CD8-positive, alpha-beta memory T cell (primary cell): ENCODE measurements around the gene LAIR2. TPM values are rescaled to one million over a fixed set of nuclear protein-coding genes. Genes with fewer than 3 reads are reported as not detected.
"Not testable (repeated sequence)": the region's sequence is repeated elsewhere in the genome, so short reads cannot be mapped to it uniquely, and the experiment has no call there.

Source experiments
- CTCF ChIA-PET: fragments of 350-600 bp; sonication (Branson Sonifier 250); formaldehyde crosslinking; loops from one replicate; lab custom pipeline; 2021; ENCODE audit warnings: antibody characterized with exemption; lab: Charles Lee
- POLR2A ChIA-PET: fragments of 350-600 bp; sonication (Branson Sonifier 250); formaldehyde crosslinking; loops from one replicate; lab custom pipeline; 2021; ENCODE audit warnings: antibody characterized with exemption; lab: Charles Lee
- DNase-seq, 5 donors: peaks; one replicate each; pipeline versions ENCODE4 v3.0.0 to v3.0.0-alpha.2; 2020 to 2022; ENCODE audit warnings: mixed read lengths in 1 of 5
- H3K27ac ChIP-seq: one replicate; pipeline ENCODE4 v1.7.0; 2013; ENCODE audit warnings: low read depth, mild to moderate bottlenecking, low read length, moderate library complexity
- H3K27me3 ChIP-seq: 2 replicates; pipeline ENCODE4 v1.7.0; 2013; ENCODE audit warnings: low read length, mild to moderate bottlenecking; ENCODE audit not compliant: insufficient read depth, poor library complexity, severe bottlenecking
- H3K36me3 ChIP-seq: 2 replicates; pipeline ENCODE4 v1.7.0; 2013; ENCODE audit warnings: mild to moderate bottlenecking, low read length, moderate library complexity; ENCODE audit not compliant: insufficient read depth
- H3K4me1 ChIP-seq: 2 replicates; pipeline ENCODE4 v1.7.0; 2013; ENCODE audit warnings: mild to moderate bottlenecking, low read length, moderate library complexity; ENCODE audit not compliant: insufficient read depth
- H3K4me3 ChIP-seq: 2 replicates; pipeline ENCODE4 v1.7.0; 2013; ENCODE audit warnings: mild to moderate bottlenecking, low read length
- H3K9me3 ChIP-seq: 2 replicates; pipeline ENCODE4 v1.7.0; 2013; ENCODE audit warnings: mild to moderate bottlenecking, low read length
- H3K27ac Mint-ChIP-seq, 8 donors: one replicate each; pipeline ENCODE4 v1.8.0; 2020 to 2021; ENCODE audit warnings: mixed read lengths in 8 of 8, mild to moderate bottlenecking in 6 of 8, inconsistent platforms in 3 of 8, moderate library complexity in 3 of 8
- H3K27me3 Mint-ChIP-seq, 2 donors: one replicate each; pipeline ENCODE4 v1.8.0; 2020 to 2021; ENCODE audit warnings: mixed read lengths in 2 of 2, mild to moderate bottlenecking in 1 of 2, moderate library complexity in 1 of 2
- H3K36me3 Mint-ChIP-seq, 3 donors: one replicate each; pipeline ENCODE4 v1.8.0; 2020 to 2021; ENCODE audit warnings: mixed read lengths in 3 of 3, inconsistent platforms in 1 of 3, mild to moderate bottlenecking in 1 of 3
- H3K4me1 Mint-ChIP-seq, 3 donors: one replicate each; pipeline ENCODE4 v1.8.0; 2020 to 2021; ENCODE audit warnings: mixed read lengths in 3 of 3, inconsistent platforms in 1 of 3, mild to moderate bottlenecking in 1 of 3
- H3K4me3 Mint-ChIP-seq, 7 donors: one replicate each; pipeline ENCODE4 v1.8.0; 2020 to 2021; ENCODE audit warnings: mixed read lengths in 7 of 7, mild to moderate bottlenecking in 6 of 7, moderate library complexity in 4 of 7, inconsistent platforms in 2 of 7
- H3K9me3 Mint-ChIP-seq, 5 donors: one replicate each; pipeline ENCODE4 v1.8.0; 2020 to 2022; ENCODE audit warnings: mixed read lengths in 5 of 5, mild to moderate bottlenecking in 3 of 5, moderate library complexity in 2 of 5, inconsistent platforms in 1 of 5
- polyA plus RNA-seq: library from polyadenylated mRNA; unstranded; fragments of 300-500 nt; fragmentation: Illumina TruSeq; gene quantifications from one replicate; pipeline ENCODE4 v1.2.3, GENCODE V29; 2021
- total RNA-seq, 2 experiments: library from RNA; stranded (reverse); gene quantifications; one replicate each; pipeline ENCODE4 v1.2.3, GENCODE V29; 2021

The LAIR2 gene
- total and polyA plus RNA-seq, 3 experiments from 2014 or later: 1.4 to 31.6 (median 1.4) TPM

DNA sequence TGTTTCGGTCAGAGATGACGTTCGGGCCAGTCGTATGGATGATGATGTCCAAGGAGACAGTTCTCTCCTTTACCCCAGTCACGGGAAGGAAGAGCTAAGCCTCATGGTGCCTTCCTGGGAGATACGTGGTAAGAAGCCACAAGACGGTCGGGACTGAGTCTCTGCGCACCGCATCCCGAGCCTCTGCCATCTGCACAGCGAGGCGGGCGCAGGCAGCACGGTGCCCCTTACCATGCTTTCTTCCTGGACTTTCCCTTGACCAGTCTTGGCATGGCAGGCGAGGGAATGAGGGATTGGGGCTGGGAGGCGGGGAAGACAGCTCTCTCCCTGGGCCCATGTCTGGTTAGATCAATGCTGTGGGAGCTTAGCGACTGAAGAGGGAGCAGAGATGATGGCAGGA, 10.1 kb upstream of the LAIR2 start:
- Mint-ChIP-seq H3K36me3 (no peaks in the 10 kb centered on the region), H3K4me1 (peaks cover 2 to 6% (median 4%) of the 10 kb centered on the region in 3 donors), H3K27ac (no peak overlapping the region), H3K9me3 (no peaks in the 10 kb centered on the region), H3K27me3 (peaks cover 0 to 38% of the 10 kb centered on the region in 2 donors), H3K4me3 (no peak overlapping the region)
- no peak overlapping the region for H3K4me3 ChIP-seq
- no peaks in the 10 kb centered on the region for H3K4me1 ChIP-seq
- no peak for DNase-seq
- CTCF ChIA-PET: no interaction called here
- H3K27ac ChIP-seq: no peak overlapping the region
- H3K27me3 ChIP-seq: no peaks in the 10 kb centered on the region
- H3K9me3 ChIP-seq: no peaks in the 10 kb centered on the region
- POLR2A ChIA-PET: no interaction called here
- no peaks in the 10 kb centered on the region for H3K36me3 ChIP-seq

DNA sequence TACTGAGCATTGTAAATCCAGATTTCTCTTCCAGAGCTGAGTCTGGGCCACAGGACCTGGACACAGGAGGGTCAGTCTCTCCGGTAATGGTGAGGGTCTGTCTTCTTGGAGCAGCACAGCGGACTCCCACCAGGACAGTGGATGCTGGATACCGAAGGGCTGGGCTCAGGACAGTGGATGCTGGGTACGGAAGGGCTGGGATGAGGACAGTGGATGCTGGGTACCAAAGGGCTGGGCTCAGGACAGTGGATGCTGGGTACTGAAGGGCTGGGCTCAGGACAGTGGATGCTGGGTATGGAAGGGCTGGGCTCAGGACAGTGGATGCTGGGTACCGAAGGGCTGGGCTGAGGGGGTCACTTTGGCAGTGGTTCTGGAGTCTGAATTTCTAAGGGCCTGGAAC, 9.6 kb upstream of the LAIR2 start:
- not testable (repeated sequence) for H3K9me3 ChIP-seq
- peaks cover 7 to 11% (median 8%) of the 10 kb centered on the region in 3 donors for H3K4me1 Mint-ChIP-seq

DNA sequence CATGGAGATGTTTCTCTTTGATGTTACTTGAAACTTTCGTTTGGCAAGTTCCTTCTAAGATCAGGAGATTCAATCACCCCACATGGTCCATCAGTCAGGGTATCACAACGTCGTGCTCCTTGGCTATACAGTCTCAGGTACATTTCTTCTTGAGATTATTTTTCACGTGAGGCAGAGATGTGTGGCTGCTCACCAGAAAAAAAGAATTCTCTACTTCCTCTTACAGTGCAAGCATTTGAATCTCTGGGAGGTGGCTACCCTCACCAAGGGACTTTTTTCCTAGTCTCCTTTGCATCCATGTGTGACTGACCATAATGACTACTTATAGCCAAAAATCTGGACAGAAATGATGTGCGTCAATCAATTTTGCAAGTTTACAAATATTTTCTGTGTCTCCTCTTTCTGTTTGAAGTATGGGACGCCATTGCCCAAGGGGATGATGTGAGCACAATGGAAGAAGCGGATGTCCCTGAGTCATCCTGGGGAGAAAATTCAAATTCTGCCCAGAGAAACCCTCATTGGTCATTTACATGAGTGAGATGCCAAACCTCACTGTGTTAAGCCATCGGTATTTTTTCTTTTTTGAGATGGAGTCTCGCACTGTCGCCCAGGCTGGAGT, 8.6 kb upstream of the LAIR2 start:
- peaks cover 5% of the 10 kb centered on the region for H3K4me1 ChIP-seq
- H3K9me3 ChIP-seq: no peaks in the 10 kb centered on the region
- ChIA-PET POLR2A (no interaction called here), CTCF (no interaction called here)
- Mint-ChIP-seq H3K36me3 (no peaks in the 10 kb centered on the region), H3K4me1 (peaks cover 15 to 17% (median 15%) of the 10 kb centered on the region in 3 donors), H3K27me3 (peaks cover 2 to 45% of the 10 kb centered on the region in 2 donors), H3K9me3 (no peaks in the 10 kb centered on the region), H3K27ac (no peak overlapping the region), H3K4me3 (no peak overlapping the region)
- no peaks in the 10 kb centered on the region for H3K27me3 ChIP-seq
- no peak overlapping the region for H3K27ac ChIP-seq
- H3K36me3 ChIP-seq: no peaks in the 10 kb centered on the region
- no peak overlapping the region for H3K4me3 ChIP-seq
- no peak for DNase-seq

More for the DNA sequence above, 9.6 kb upstream of the LAIR2 start:
- H3K27ac Mint-ChIP-seq, H3K4me3 ChIP-seq, H3K36me3 Mint-ChIP-seq, DNase-seq, H3K36me3 ChIP-seq, H3K4me3 Mint-ChIP-seq, H3K27ac ChIP-seq, CTCF ChIA-PET, H3K4me1 ChIP-seq, H3K9me3 Mint-ChIP-seq, POLR2A ChIA-PET, H3K27me3 ChIP-seq: not testable (repeated sequence)
- peaks cover under 1 to 42% of the 10 kb centered on the region in 2 donors for H3K27me3 Mint-ChIP-seq

DNA sequence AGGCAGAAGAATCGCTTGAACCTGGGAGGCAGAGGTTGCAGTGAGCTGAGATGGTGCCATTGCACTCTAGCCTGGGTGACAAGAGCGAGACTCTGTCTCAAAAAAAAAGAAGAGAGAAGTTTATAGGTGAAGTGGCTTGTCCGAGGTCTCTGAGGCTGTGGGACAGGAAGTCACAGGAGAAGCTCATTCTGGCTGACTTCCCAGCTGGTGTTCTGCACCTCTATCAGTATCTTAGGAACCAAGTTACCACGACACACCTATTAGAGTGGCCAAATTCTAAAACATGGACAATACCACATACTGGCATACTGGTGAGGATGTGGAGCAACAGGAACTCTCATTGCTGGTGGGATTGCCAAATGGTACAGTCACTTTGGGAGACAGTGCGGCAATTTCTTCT, 7.3 kb upstream of the LAIR2 start:
- H3K27ac Mint-ChIP-seq, H3K9me3 Mint-ChIP-seq, H3K36me3 Mint-ChIP-seq, H3K9me3 ChIP-seq, H3K27me3 ChIP-seq, DNase-seq, H3K27ac ChIP-seq, POLR2A ChIA-PET, H3K36me3 ChIP-seq, H3K4me1 ChIP-seq, H3K4me3 Mint-ChIP-seq, H3K4me3 ChIP-seq, CTCF ChIA-PET: not testable (repeated sequence)
- Mint-ChIP-seq H3K4me1 (peaks cover 18 to 21% (median 18%) of the 10 kb centered on the region in 3 donors), H3K27me3 (peaks cover 8 to 48% of the 10 kb centered on the region in 2 donors)

DNA sequence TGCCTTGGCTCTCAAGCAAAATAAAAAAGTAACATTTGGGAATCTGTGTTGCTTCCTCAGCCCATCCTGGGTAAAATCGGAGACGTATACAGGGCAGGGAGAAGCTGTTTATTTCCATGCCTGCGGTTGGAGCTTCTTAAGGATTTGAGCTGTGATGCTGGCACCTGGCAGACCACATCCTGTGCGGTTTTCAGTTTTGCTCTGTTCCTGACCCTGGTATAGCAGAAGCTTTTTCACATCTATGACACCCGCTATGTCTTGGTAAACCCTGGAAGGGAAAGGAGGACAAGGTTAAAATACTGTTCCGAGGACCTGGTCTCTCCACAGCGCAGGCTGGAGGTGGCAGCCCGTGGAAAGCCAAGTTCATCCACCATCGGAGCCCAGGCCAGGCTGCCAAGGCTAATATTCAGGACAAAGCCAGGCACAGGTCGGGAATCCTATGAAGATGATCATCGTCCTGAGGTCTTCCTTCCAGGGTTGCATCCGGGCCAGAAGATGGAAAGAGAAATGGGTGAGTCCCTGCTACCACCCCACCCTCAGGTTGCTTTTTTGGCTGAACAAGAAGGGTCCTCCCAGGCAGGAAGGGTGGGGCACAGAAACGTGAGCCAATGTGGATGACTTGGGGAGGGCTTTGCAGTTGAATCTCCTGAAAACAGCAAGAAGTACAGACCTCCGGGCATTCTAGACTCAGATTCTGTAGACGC, 4.7 kb upstream of the LAIR2 start:
- H3K27ac ChIP-seq, H3K36me3 Mint-ChIP-seq, H3K4me1 ChIP-seq, POLR2A ChIA-PET, H3K27me3 ChIP-seq, H3K9me3 Mint-ChIP-seq, H3K9me3 ChIP-seq, CTCF ChIA-PET, H3K36me3 ChIP-seq, H3K27ac Mint-ChIP-seq: not testable (repeated sequence)
- DNase-seq: peak in 1 of 5 donors; percentile 7
- Mint-ChIP-seq H3K4me3 (peak overlapping the region in 6 of 7 donors; percentile 4 to 80 (median 48)), H3K27me3 (peaks cover 12 to 60% of the 10 kb centered on the region in 2 donors), H3K4me1 (peaks cover 22 to 25% (median 24%) of the 10 kb centered on the region in 3 donors)
- H3K4me3 ChIP-seq: peak overlapping the region; percentile 22

DNA sequence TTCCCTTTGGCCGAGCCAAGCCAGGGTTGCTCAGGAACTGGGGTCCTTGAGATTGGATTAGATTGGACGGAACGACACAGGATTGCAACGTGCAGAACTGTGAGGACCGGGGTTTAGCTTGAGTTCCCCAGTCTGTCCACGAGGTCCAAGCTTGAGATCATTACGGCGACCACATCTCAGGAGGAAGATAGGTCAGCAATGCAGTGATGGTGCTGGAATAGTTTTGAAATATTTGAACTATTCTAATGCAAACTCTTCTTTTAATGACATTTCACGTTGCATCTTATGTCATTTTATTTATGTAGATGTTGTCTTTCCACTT, 4.2 kb upstream of the LAIR2 start:
- H3K27ac ChIP-seq, H3K9me3 Mint-ChIP-seq, H3K4me1 ChIP-seq, H3K27me3 ChIP-seq, H3K36me3 Mint-ChIP-seq, H3K27ac Mint-ChIP-seq, CTCF ChIA-PET, H3K9me3 ChIP-seq, POLR2A ChIA-PET, H3K36me3 ChIP-seq: not testable (repeated sequence)
- peaks cover 16 to 55% of the 10 kb centered on the region in 2 donors for H3K27me3 Mint-ChIP-seq
- peak in 1 of 5 donors; percentile 5 for DNase-seq
- H3K4me3 ChIP-seq: peak overlapping the region; percentile 22
- H3K4me3 Mint-ChIP-seq: peak overlapping the region in 5 of 7 donors; percentile 20 to 80 (median 49)
- peaks cover 22 to 25% (median 24%) of the 10 kb centered on the region in 3 donors for H3K4me1 Mint-ChIP-seq

DNA sequence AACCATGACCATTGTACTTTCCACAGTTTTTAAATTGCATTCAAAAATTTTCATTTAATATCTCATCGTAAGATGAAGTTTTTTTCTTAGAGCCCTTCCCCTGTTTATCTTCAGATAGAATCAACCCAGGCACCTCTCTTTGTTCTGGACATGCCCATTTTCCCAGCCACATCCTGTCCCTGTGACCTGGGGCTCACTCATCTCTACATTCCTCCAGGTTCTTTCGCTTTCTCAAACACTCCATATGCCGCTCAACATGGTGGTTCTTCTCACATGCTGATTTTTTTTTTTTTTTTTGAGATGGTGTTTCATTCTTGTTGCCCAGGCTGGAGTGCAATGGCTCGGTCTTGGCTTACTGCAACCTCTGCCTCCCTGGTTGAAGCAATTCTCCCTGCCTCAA, 2.9 kb downstream of the LAIR2 start:
- H3K36me3 ChIP-seq, POLR2A ChIA-PET, H3K27me3 ChIP-seq, H3K36me3 Mint-ChIP-seq, H3K4me3 ChIP-seq, H3K9me3 Mint-ChIP-seq, H3K27ac ChIP-seq, CTCF ChIA-PET, DNase-seq, H3K9me3 ChIP-seq: not testable (repeated sequence)
- Mint-ChIP-seq H3K4me1 (peaks cover 29 to 34% (median 29%) of the 10 kb centered on the region in 3 donors), H3K27ac (peak overlapping the region in 2 of 8 donors; percentile 64 to 81), H3K4me3 (peak overlapping the region in 2 of 7 donors; percentile 8 to 27), H3K27me3 (peaks cover 13 to 25% of the 10 kb centered on the region in 2 donors)
- H3K4me1 ChIP-seq: peaks cover 15% of the 10 kb centered on the region

DNA sequence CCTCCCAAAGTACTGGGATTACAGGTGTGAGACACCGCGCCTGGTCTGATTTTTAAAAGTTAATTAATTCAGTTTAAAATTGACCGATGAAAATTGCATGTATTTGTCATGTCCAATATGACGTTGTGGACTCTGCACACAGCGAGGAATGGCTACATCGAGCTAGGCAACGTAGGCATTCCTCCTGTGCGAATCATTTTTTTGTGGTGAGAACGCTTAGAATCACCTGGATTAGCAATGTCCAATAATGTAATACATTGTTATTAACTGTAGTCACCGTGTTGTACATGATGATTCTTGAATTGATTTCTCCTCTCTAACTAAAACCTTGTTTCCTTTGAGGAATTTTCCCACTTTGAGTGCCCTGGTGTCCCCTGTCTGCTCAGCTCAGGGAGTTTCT, 3.4 kb downstream of the LAIR2 start:
- Mint-ChIP-seq H3K9me3 (peaks cover 0 to 2% (median 0%) of the 10 kb centered on the region in 5 donors), H3K27ac (peak overlapping the region in 5 of 8 donors; percentile 6 to 77 (median 70)), H3K36me3 (peaks cover 0 to 3% (median 0%) of the 10 kb centered on the region in 3 donors), H3K4me1 (peaks cover 29 to 34% (median 29%) of the 10 kb centered on the region in 3 donors), H3K4me3 (peak overlapping the region in 6 of 7 donors; percentile 1 to 85 (median 35)), H3K27me3 (peaks cover 11 to 20% of the 10 kb centered on the region in 2 donors)
- H3K9me3 ChIP-seq: no peaks in the 10 kb centered on the region
- DNase-seq: no peak
- no peak overlapping the region for H3K4me3 ChIP-seq
- H3K4me1 ChIP-seq: peaks cover 15% of the 10 kb centered on the region
- H3K27ac ChIP-seq: no peak overlapping the region
- CTCF ChIA-PET: no interaction called here
- H3K27me3 ChIP-seq: no peaks in the 10 kb centered on the region
- no peaks in the 10 kb centered on the region for H3K36me3 ChIP-seq
- POLR2A ChIA-PET: no interaction called here
